Activated B cell treated with CpG ODN at 0.5 μM for 24 hours (primary cell): ENCODE data around the gene PCDHGB4. TPM values are rescaled to one million over a fixed set of nuclear protein-coding genes. Genes with fewer than 3 reads are reported as not detected.

ENCODE experiments used
- ATAC-seq: fragments of 200-7000 bp; cut with Tn5 transposase; one replicate; pipeline ENCODE4 v1.10.0; 2021; ENCODE audit warnings: low read depth, mild to moderate bottlenecking, moderate library complexity
- CTCF ChIA-PET: fragments of 350-600 bp; sonication (Branson Sonifier 250); formaldehyde crosslinking; loops from one replicate; lab custom pipeline; 2021; ENCODE audit warnings: antibody characterized with exemption; lab: Charles Lee
- POLR2A ChIA-PET: fragments of 350-600 bp; sonication (Branson Sonifier 250); formaldehyde crosslinking; loops from one replicate; lab custom pipeline; 2021; ENCODE audit warnings: antibody characterized with exemption; lab: Charles Lee
- DNase-seq: peaks from one replicate; pipeline ENCODE4 v3.0.0; 2022
- H3K27ac Mint-ChIP-seq: one replicate; pipeline ENCODE4 v1.8.0; 2020; ENCODE audit warnings: mixed read lengths
- H3K27me3 Mint-ChIP-seq: one replicate; pipeline ENCODE4 v1.8.0; 2021; ENCODE audit warnings: mixed read lengths
- H3K36me3 Mint-ChIP-seq: one replicate; pipeline ENCODE4 v1.8.0; 2021; ENCODE audit warnings: low read depth, mixed read lengths
- H3K4me1 Mint-ChIP-seq: one replicate; pipeline ENCODE4 v1.8.0; 2021; ENCODE audit warnings: mixed read lengths
- H3K4me3 Mint-ChIP-seq: one replicate; pipeline ENCODE4 v1.8.0; 2020; ENCODE audit warnings: mild to moderate bottlenecking, mixed read lengths
- H3K9me3 Mint-ChIP-seq: one replicate; pipeline ENCODE4 v1.8.0; 2020; ENCODE audit warnings: mixed read lengths
- CTCF ChIP-seq: fragments of 200-600 bp; IDR thresholded peaks from one replicate; pipeline ENCODE4 v1.8.0; 2022; ENCODE audit warnings: antibody characterized with exemption, mild to moderate bottlenecking
- intact Hi-C: fragments of 100-400 bp; cut with micrococcal nuclease; formaldehyde crosslinking; loops from one replicate; pipeline ENCODE4 v1.15.1; 2024
- total RNA-seq: library from RNA; stranded (reverse); gene quantifications from 2 replicates; pipeline ENCODE4 v1.2.3, GENCODE V29; 2022

Gene PCDHGB4
- total RNA-seq, 1 donor from 2014 or later: 1.2 TPM

GRCh38 chr5:141360685-141361084 lies 26.8 kb upstream of the PCDHGB4 start:
- Mint-ChIP-seq H3K36me3 (peaks cover 17% of the 10 kb centered on the region), H3K27me3 (peaks cover 58% of the 10 kb centered on the region), H3K9me3 (peaks cover 42% of the 10 kb centered on the region), H3K27ac (no peak overlapping the region), H3K4me1 (peaks cover 8% of the 10 kb centered on the region), H3K4me3 (no peak overlapping the region)
- DNase-seq (no peak), ATAC-seq (no peak)
- intact Hi-C loops: loop anchor here (1.0 to 5.0 kb wide), 2 partner anchors 33 to 204 kb away; no protein-coding TSS in a partner anchor
- POLR2A ChIA-PET: no interaction called here
- CTCF ChIA-PET: interaction anchor here (0.6 to 1.1 kb wide), 2 partner anchors 164 to 203 kb away, joined by 3 read pairs; no protein-coding TSS in a partner anchor
- no peak for TF ChIP-seq CTCF

- peaks cover 8% of the 10 kb centered on the region for H3K4me1 Mint-ChIP-seq
- ChIA-PET CTCF (interaction anchor here (1.3 kb wide), 1 partner anchor 58 kb away, joined by 3 read pairs; the partner anchor contains the start of gene PCDHGA11), POLR2A (no interaction called here)
- H3K36me3 Mint-ChIP-seq: peaks cover 17% of the 10 kb centered on the region
- H3K9me3 Mint-ChIP-seq: peaks cover 41% of the 10 kb centered on the region
- peaks cover 54% of the 10 kb centered on the region for H3K27me3 Mint-ChIP-seq
- H3K4me3 Mint-ChIP-seq: peak overlapping the region; percentile 9
- intact Hi-C loops: loop anchor here (5.0 kb wide), 1 partner anchor 35 kb away; no protein-coding TSS in a partner anchor
- ATAC-seq (no peak), DNase-seq (no peak)
- H3K27ac Mint-ChIP-seq: no peak overlapping the region
- TF ChIP-seq CTCF: no peak
These were observed 24.8 kb upstream of the PCDHGB4 start for GRCh38 chr5:141362719-141363118.

GRCh38 chr5:141363952-141364660 lies 23.4 kb upstream of the PCDHGB4 start, which contains the start of gene PCDHGA5:
Gene PCDHGA5 (plus strand): TSS chr5:141364162. CDS start chr5:141364331, 169 bp downstream.
- ChIA-PET POLR2A (no interaction called here), CTCF (interaction anchor here (1.3 kb wide), 1 partner anchor 57 kb away, joined by 3 read pairs; the partner anchor contains the start of gene PCDHGA11)
- no peak for TF ChIP-seq CTCF
- no peak for ATAC-seq
- no peak for DNase-seq
- Mint-ChIP-seq H3K4me3 (no peak within 1 kb of the TSS), H3K4me1 (peaks cover 8% of the 10 kb centered on the region), H3K27me3 (peaks cover 53% of the 10 kb centered on the region), H3K36me3 (peaks cover 17% of the 10 kb centered on the region), H3K9me3 (peaks cover 36% of the 10 kb centered on the region), H3K27ac (no peak within 1 kb of the TSS)
- intact Hi-C loops: loop anchor here (5.0 kb wide), 1 partner anchor 37 kb away; no protein-coding TSS in a partner anchor

- ATAC-seq (no peak), DNase-seq (no peak)
- no peak for TF ChIP-seq CTCF
- Mint-ChIP-seq H3K4me1 (peaks cover 14% of the 10 kb centered on the region), H3K9me3 (peaks cover 29% of the 10 kb centered on the region), H3K27ac (no peak overlapping the region), H3K27me3 (peaks cover 55% of the 10 kb centered on the region), H3K4me3 (no peak overlapping the region), H3K36me3 (peaks cover 12% of the 10 kb centered on the region)
- ChIA-PET CTCF (no interaction called here), POLR2A (interaction anchor here (0.8 kb wide), 1 partner anchor 189 kb away, joined by 3 read pairs; the partner anchor contains the start of gene PCDHB8)
- intact Hi-C loops: no loop called here
These were observed 21.2 kb upstream of the PCDHGB4 start for GRCh38 chr5:141366016-141366896.
